Upper lobe of left lung (tissue), 6 donors: Measurements from ENCODE around the gene TREML2. TPM values are rescaled to one million over a fixed set of nuclear protein-coding genes. Genes with fewer than 3 reads are reported as not detected.
"Not testable (repeated sequence)": the region's sequence is repeated elsewhere in the genome, so short reads cannot be mapped to it uniquely, and the experiment has no call there.

Experiments
- ATAC-seq, 2 donors: fragments of 200-7000 bp; cut with Tn5 transposase; one replicate each; pipeline ENCODE4 v1.9.1; 2022; ENCODE audit warnings: mild to moderate bottlenecking in 2 of 2, moderate library complexity in 2 of 2; ENCODE audit not compliant: low FRiP score in 2 of 2
- DNase-seq, 2 donors: peaks; one replicate each; pipeline ENCODE4 v3.0.0-alpha.2; 2019 to 2020
- H3K27ac ChIP-seq, 4 donors: fragments of 200-600 bp; sonication (generic); one replicate each; pipeline ENCODE4 v1.5.1; 2016 to 2019
- H3K27me3 ChIP-seq, 4 donors: fragments of 200-600 bp; sonication (generic); one replicate each; pipeline ENCODE4 v1.5.1; 2017 to 2019
- H3K36me3 ChIP-seq, 4 donors: fragments of 200-600 bp; sonication (generic); one replicate each; pipeline ENCODE4 v1.5.1; 2016 to 2019
- H3K4me1 ChIP-seq, 4 donors: fragments of 200-600 bp; sonication (generic); one replicate each; pipeline ENCODE4 v1.5.1; 2018 to 2019
- H3K4me3 ChIP-seq, 4 donors: fragments of 200-600 bp; sonication (generic); one replicate each; pipeline ENCODE4 v1.5.1; 2017 to 2019; ENCODE audit warnings: mild to moderate bottlenecking in 2 of 4, moderate library complexity in 1 of 4
- H3K9me3 ChIP-seq, 4 donors: fragments of 200-600 bp; sonication (generic); one replicate each; pipeline ENCODE4 v1.5.1; 2018 to 2019
- EP300 ChIP-seq, 4 donors: sonication (generic); formaldehyde crosslinking; IDR thresholded peaks; one replicate each; pipeline ENCODE4 v1.5.1; 2017; ENCODE audit warnings: antibody characterized with exemption in 4 of 4, control low read depth in 2 of 4
- POLR2A ChIP-seq, 4 donors: fragments of 450-650 bp; IDR thresholded peaks; one replicate each; pipeline ENCODE4 v1.5.1; 2016 to 2017; ENCODE audit warnings: antibody characterized with exemption in 4 of 4, mild to moderate bottlenecking in 2 of 4
- POLR2AphosphoS5 ChIP-seq, 2 donors: sonication (generic); formaldehyde crosslinking; IDR thresholded peaks; one replicate each; pipeline ENCODE4 v1.5.1; 2017; ENCODE audit warnings: antibody characterized with exemption in 2 of 2
- WGBS, 2 donors: methylation state at CpG; one replicate each; pipeline ENCODE4 v1.1.5; 2017 to 2018; 5-methylcytosine and 5-hydroxymethylcytosine counted together
- total RNA-seq, 6 donors: library from RNA; depleted of rRNA in 4 of 6; stranded (reverse); fragments of >200 nt in 4 of 6; gene quantifications; one replicate each; pipeline versions ENCODE4 v1.1.0 to v1.2.1, GENCODE V29; 2016 to 2021
- TF ChIP-seq, protein P1 (sequence below), 6 experiments: fragments of 450-650 bp in 4 of 6; fragments of 200-600 bp in 2 of 6; sonication (generic) in 2 of 6; IDR thresholded peaks; one replicate each; pipeline ENCODE4 v1.5.1; 2016 to 2019; ENCODE audit warnings: antibody characterized with exemption in 6 of 6
- donor health status: DM: no; HTN: no; CAD: no; lungs with moderate emphysema.
- donor health status: DM: no; HTN: yes; CAD: no; lungs with severe emphysema.

TREML2 gene
- total RNA-seq, 6 donors from 2014 or later, result 0.67 to 2.3 (median 1.5) TPM; not detected in 1

DNA sequence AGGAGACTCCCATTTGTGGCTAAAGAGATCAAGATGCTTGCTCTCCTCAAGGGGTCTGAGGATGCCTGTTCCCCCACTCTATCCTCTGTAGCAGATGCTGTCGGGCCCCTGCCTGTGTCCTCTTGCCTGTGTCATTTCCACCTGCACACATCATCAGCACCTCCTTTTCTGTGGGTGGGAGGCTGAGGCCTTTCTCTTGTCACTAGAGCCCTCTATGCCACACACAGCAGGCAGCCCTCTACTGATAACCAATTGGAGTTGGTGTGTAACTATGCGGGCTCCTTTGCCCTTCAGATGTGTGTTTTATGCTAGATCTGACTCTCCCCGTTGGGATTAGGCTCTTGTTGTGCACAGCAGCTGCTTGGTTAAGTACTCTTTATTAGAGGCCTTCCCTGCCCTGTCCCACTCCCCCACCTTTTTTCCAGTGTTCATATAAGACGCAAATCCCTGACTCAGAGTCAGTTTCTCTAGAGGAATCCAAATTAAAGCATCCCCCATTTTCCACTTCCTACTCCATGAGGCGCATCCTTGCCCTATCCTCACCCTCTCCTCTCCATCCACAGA lies 7.7 kb downstream of the TREML2 start:
- Histone ChIP-seq H3K4me3 (no peak overlapping the region), H3K27me3 (no peaks in the 10 kb centered on the region), H3K4me1 (no peaks in the 10 kb centered on the region), H3K36me3 (no peaks in the 10 kb centered on the region), H3K27ac (no peak overlapping the region), H3K9me3 (peaks cover 0 to 9% (median 7%) of the 10 kb centered on the region in 4 donors)
- TF ChIP-seq POLR2A (IDR thresholded peaks at IDR 0.05), result no peak
- no peak for TF ChIP-seq POLR2AphosphoS5 (IDR thresholded peaks at IDR 0.05)
- TF ChIP-seq EP300 (IDR thresholded peaks at IDR 0.05), result no peak
- TF ChIP-seq, protein P1, sequence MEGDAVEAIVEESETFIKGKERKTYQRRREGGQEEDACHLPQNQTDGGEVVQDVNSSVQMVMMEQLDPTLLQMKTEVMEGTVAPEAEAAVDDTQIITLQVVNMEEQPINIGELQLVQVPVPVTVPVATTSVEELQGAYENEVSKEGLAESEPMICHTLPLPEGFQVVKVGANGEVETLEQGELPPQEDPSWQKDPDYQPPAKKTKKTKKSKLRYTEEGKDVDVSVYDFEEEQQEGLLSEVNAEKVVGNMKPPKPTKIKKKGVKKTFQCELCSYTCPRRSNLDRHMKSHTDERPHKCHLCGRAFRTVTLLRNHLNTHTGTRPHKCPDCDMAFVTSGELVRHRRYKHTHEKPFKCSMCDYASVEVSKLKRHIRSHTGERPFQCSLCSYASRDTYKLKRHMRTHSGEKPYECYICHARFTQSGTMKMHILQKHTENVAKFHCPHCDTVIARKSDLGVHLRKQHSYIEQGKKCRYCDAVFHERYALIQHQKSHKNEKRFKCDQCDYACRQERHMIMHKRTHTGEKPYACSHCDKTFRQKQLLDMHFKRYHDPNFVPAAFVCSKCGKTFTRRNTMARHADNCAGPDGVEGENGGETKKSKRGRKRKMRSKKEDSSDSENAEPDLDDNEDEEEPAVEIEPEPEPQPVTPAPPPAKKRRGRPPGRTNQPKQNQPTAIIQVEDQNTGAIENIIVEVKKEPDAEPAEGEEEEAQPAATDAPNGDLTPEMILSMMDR (IDR thresholded peaks at IDR 0.05), result no peak
- DNase-seq (no peak), ATAC-seq (no peak)
- 79 to 81% methylated on average over 5 of the region's 5 CpGs for WGBS, 2 donors

GRCh38 chr6:41191569-41191968 lies 9.4 kb downstream of the TREML2 start:
- ATAC-seq (peak in 1 of 2 donors; percentile 83), DNase-seq (peak in 1 of 2 donors; percentile 67)
- no peaks in the 10 kb centered on the region for H3K4me1 ChIP-seq
- no peaks in the 10 kb centered on the region for H3K27me3 ChIP-seq
- peaks cover 0 to 9% (median 7%) of the 10 kb centered on the region in 4 donors for H3K9me3 ChIP-seq
- no peak overlapping the region for H3K4me3 ChIP-seq
- TF ChIP-seq, protein P1 (IDR thresholded peaks at IDR 0.05), result peak in 3 of 6 experiments; percentile 31 to 51 (median 34)
- TF ChIP-seq EP300 (IDR thresholded peaks at IDR 0.05), result no peak
- WGBS, 2 donors, result 21 to 44% methylated on average over 1 to 5 of the region's 6 CpGs
- no peaks in the 10 kb centered on the region for H3K36me3 ChIP-seq
- no peak overlapping the region for H3K27ac ChIP-seq

- 84 to 94% methylated on average over 3 of the region's 3 CpGs for WGBS, 2 donors
- no peak overlapping the region for H3K4me3 ChIP-seq
- no peak overlapping the region for H3K27ac ChIP-seq
- peaks cover 0 to 9% (median 7%) of the 10 kb centered on the region in 4 donors for H3K9me3 ChIP-seq
- no peaks in the 10 kb centered on the region for H3K36me3 ChIP-seq
- TF ChIP-seq, protein P1 (IDR thresholded peaks at IDR 0.05), result no peak
- TF ChIP-seq POLR2A (IDR thresholded peaks at IDR 0.05) (no peak), POLR2AphosphoS5 (IDR thresholded peaks at IDR 0.05) (no peak), EP300 (IDR thresholded peaks at IDR 0.05) (no peak)
- ATAC-seq, result no peak
- DNase-seq, result no peak
- no peaks in the 10 kb centered on the region for H3K27me3 ChIP-seq
- H3K4me1 ChIP-seq, result no peaks in the 10 kb centered on the region
Observed at GRCh38 chr6:41190791-41191190, 10.2 kb downstream of the TREML2 start.

- 95 to 100% methylated on average over 2 of the region's 2 CpGs for WGBS, 2 donors
- H3K27me3 ChIP-seq, result no peaks in the 10 kb centered on the region
- H3K9me3 ChIP-seq, result peaks cover 0 to 9% (median 7%) of the 10 kb centered on the region in 4 donors
- TF ChIP-seq POLR2A (IDR thresholded peaks at IDR 0.05), result no peak
- TF ChIP-seq EP300 (IDR thresholded peaks at IDR 0.05), result no peak
- TF ChIP-seq, protein P1 (IDR thresholded peaks at IDR 0.05), result no peak
- TF ChIP-seq POLR2AphosphoS5 (IDR thresholded peaks at IDR 0.05), result no peak
- DNase-seq (no peak), ATAC-seq (no peak)
- H3K4me3 ChIP-seq, result no peak overlapping the region
- H3K27ac ChIP-seq, result no peak overlapping the region
- H3K4me1 ChIP-seq, result no peaks in the 10 kb centered on the region
- H3K36me3 ChIP-seq, result no peaks in the 10 kb centered on the region
Observed at GRCh38 chr6:41189967-41190366, 11.0 kb downstream of the TREML2 start.

- not testable (repeated sequence) for H3K4me1 ChIP-seq, H3K27me3 ChIP-seq, H3K9me3 ChIP-seq, H3K27ac ChIP-seq, H3K4me3 ChIP-seq, ATAC-seq, DNase-seq, H3K36me3 ChIP-seq
Observed at GRCh38 chr6:41189046-41189445, 11.9 kb downstream of the TREML2 start.
